Adrenal gland (tissue), 12 donors: ENCODE measurements around the gene SPINK1. TPM values are rescaled to one million over a fixed set of nuclear protein-coding genes. Genes with fewer than 3 reads are reported as not detected.

Experiments
- DNase-seq, 7 donors: peaks; one replicate each; pipeline ENCODE4 v3.0.0-alpha.2; 2019 to 2020
- H3K27ac ChIP-seq, 5 donors: fragments of 200-600 bp; sonication (generic) in 4 of 5; 1 replicate in 3 of 5; 2 replicates in 2 of 5; pipeline versions ENCODE4 v1.5.1 to v1.8.0; 2016 to 2020; ENCODE audit warnings: mild to moderate bottlenecking in 1 of 5
- H3K27me3 ChIP-seq: fragments of 200-600 bp; 2 replicates; pipeline ENCODE4 v1.8.0; 2021
- H3K36me3 ChIP-seq, 2 donors: fragments of 200-600 bp; replicated peaks in 1 of 2; 1 replicate in 1 of 2; 2 replicates in 1 of 2; pipeline versions ENCODE4 v1.5.1 to v1.8.0; 2018 to 2022
- H3K4me1 ChIP-seq, 2 donors: fragments of 200-600 bp; replicated peaks in 1 of 2; 1 replicate in 1 of 2; 2 replicates in 1 of 2; pipeline versions ENCODE4 v1.5.1 to v1.8.0; 2018 to 2021
- H3K4me3 ChIP-seq, 4 donors: fragments of 200-600 bp; sonication (generic) in 3 of 4; one replicate each; pipeline ENCODE4 v1.5.1; 2016 to 2018
- H3K9me3 ChIP-seq, 3 donors: fragments of 200-600 bp; sonication (generic) in 1 of 3; replicated peaks in 1 of 3; 1 replicate in 2 of 3; 2 replicates in 1 of 3; pipeline versions ENCODE4 v1.5.1 to v1.8.0; 2016 to 2021
- POLR2A ChIP-seq, 2 donors: fragments of 450-650 bp; IDR thresholded peaks; one replicate each; pipeline ENCODE4 v1.6.1; 2017; ENCODE audit warnings: antibody characterized with exemption in 2 of 2, mild to moderate bottlenecking in 2 of 2, moderate library complexity in 1 of 2
- WGBS, 4 donors: extraction: QIAGEN DNeasy Blood & Tissue Kit in 2 of 4; methylation state at CpG; one replicate each; pipeline versions ENCODE4 v1.1.5 to v1.1.7; 2013 to 2017; 5-methylcytosine and 5-hydroxymethylcytosine counted together
- intact Hi-C, 2 donors: fragments of 100-400 bp; cut with DNase I; formaldehyde crosslinking; loops; one replicate each; pipeline versions ENCODE4 v1.14.1 to v1.15.0; 2022 to 2023
- polyA plus RNA-seq, 3 donors: library from polyadenylated mRNA; stranded (reverse); fragments of 200-250 nt in 2 of 3; fragments of 350-450 nt in 1 of 3; fragmentation: Illumina TruSeq in 1 of 3; extraction: RNeasy Lipid Tissue Mini Kit (QIAGEN cat#74804) in 1 of 3; gene quantifications; one replicate each; pipeline ENCODE4 v1.2.3, GENCODE V29; 2013 to 2014
- total RNA-seq, 9 donors: library from RNA; depleted of rRNA in 4 of 9; stranded (reverse); fragments of >200 nt in 4 of 9; fragments of 120-200 nt in 1 of 9; fragmentation: NEBNext Ultra II Directional in 1 of 9; extraction: Animal tissue kit (Norgen Biotek cat#: 25700) in 1 of 9; gene quantifications; one replicate each; pipeline versions ENCODE4 v1.1.0 to v1.2.4, GENCODE V29; 2013 to 2023
- TF ChIP-seq, protein P1 (sequence below), 6 experiments: fragments of 450-650 bp in 4 of 6; fragments of 200-600 bp in 2 of 6; sonication (generic) in 1 of 6; IDR thresholded peaks; 1 replicate in 5 of 6; 2 replicates in 1 of 6; pipeline versions ENCODE4 v1.5.1 to v1.8.0; 2016 to 2021; ENCODE audit warnings: antibody characterized with exemption in 6 of 6, mild to moderate bottlenecking in 2 of 6, moderate library complexity in 1 of 6
- donor health status: healthy with polysubstance abuse.
- donor health status: Bipolar disorder and iron deficiency.
- donor health status: DM: yes; HTN: yes; CAD: no.
- donor health status: DM: no; HTN: no; CAD: no.
- donor health status: DM: no; HTN: no; CAD: no.
- donor health status: DM: yes; HTN: yes; CAD: no.

Gene SPINK1
- total and polyA plus RNA-seq, 12 donors = 1.3 to 6.5 (median 4.3) TPM; not detected in 6

DNA sequence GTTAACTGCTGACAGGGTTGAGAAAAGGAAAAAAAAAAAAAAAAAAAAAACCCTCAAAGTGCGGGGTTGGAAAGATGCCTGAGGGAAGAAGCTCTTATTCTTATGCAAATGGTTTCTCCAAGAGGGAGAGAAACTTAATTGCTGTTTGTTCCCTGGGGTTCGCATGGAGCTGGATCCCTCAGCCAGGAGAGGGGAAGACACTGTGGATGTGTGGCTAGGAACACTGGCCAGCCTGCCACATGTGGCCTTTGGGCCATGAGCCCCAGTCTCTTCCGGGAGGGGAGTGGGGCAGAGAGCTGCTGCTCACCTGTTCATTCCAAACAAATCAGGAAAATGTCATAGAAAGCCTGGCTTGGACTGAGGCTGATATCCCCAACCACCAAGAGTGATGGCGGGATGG, 37.6 kb upstream of the SPINK1 start:
- no peaks in the 10 kb centered on the region for H3K4me1 ChIP-seq
- no peak for DNase-seq
- no peaks in the 10 kb centered on the region for H3K36me3 ChIP-seq
- H3K4me3 ChIP-seq = no peak overlapping the region
- TF ChIP-seq POLR2A (IDR thresholded peaks at IDR 0.05) = no peak
- TF ChIP-seq, protein P1, sequence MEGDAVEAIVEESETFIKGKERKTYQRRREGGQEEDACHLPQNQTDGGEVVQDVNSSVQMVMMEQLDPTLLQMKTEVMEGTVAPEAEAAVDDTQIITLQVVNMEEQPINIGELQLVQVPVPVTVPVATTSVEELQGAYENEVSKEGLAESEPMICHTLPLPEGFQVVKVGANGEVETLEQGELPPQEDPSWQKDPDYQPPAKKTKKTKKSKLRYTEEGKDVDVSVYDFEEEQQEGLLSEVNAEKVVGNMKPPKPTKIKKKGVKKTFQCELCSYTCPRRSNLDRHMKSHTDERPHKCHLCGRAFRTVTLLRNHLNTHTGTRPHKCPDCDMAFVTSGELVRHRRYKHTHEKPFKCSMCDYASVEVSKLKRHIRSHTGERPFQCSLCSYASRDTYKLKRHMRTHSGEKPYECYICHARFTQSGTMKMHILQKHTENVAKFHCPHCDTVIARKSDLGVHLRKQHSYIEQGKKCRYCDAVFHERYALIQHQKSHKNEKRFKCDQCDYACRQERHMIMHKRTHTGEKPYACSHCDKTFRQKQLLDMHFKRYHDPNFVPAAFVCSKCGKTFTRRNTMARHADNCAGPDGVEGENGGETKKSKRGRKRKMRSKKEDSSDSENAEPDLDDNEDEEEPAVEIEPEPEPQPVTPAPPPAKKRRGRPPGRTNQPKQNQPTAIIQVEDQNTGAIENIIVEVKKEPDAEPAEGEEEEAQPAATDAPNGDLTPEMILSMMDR (IDR thresholded peaks at IDR 0.05) = no peak
- no peaks in the 10 kb centered on the region for H3K27me3 ChIP-seq
- WGBS, 4 donors = 51 to 63% (median 56%) methylated on average over 4 of the region's 4 CpGs
- intact Hi-C loops = no loop called here
- H3K9me3 ChIP-seq = no peaks in the 10 kb centered on the region
- no peak overlapping the region for H3K27ac ChIP-seq

DNA sequence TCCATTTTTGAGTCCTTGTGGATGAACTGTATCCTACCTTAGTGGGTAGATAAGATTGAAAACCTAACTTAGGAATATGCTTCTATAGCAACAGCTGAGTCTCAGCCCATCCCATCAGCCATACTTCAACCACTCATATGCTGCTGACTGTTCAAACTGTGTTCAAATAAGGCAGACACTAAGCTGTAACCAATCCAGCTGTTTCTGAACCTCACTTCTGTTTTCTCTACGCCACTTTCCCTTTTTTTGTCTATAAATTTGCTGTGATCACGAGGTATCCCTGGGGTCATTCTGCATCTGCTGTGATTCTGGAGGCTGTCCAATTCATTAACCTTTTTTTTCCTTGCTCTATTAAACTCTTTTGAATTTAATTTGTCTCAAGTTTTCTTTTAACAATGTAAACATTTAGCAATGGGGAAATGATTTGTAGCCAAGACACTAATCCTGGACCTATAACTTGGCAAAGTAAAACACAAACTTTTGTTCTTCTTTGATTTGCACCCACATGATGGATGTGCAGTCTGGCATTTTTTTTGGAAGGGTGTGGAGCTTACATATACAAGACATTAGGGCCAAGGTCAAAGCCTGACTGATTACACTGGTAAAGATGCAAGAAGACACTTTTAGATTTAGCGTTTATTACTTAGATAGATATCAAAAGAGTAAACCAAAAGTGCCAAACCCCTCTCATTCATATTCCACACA, 32.1 kb upstream of the SPINK1 start:
- DNase-seq = no peak
- Histone ChIP-seq H3K27ac (no peak overlapping the region), H3K36me3 (no peaks in the 10 kb centered on the region), H3K27me3 (no peaks in the 10 kb centered on the region), H3K4me1 (no peaks in the 10 kb centered on the region), H3K9me3 (no peaks in the 10 kb centered on the region), H3K4me3 (no peak overlapping the region)
- intact Hi-C loops = no loop called here
- TF ChIP-seq POLR2A (IDR thresholded peaks at IDR 0.05) = no peak
- TF ChIP-seq, protein P1 (IDR thresholded peaks at IDR 0.05) = no peak
- WGBS, 4 donors = 24 to 61% (median 38%) methylated on average over 3 of the region's 3 CpGs

DNA sequence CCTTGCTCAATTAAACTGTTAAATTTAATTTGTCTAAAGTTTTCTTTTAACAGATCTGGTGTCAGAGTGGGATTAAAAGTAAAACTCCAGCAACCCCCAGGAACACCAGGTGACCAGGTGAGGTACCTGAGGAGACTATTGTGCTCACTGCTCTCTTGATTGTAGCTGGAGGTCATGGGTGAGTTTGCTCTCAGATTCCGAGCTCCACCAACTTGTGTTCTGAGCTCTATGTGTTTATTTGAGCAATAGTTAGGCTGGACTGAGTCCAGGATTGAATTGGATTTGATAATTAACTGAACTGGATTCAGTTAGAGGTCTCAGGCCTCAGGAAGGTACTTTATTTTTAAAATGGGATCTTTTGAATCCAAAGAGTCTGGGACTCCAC, 29.2 kb upstream of the SPINK1 start:
- Histone ChIP-seq H3K4me3 (no peak overlapping the region), H3K27me3 (no peaks in the 10 kb centered on the region), H3K36me3 (no peaks in the 10 kb centered on the region), H3K9me3 (no peaks in the 10 kb centered on the region), H3K27ac (no peak overlapping the region), H3K4me1 (no peaks in the 10 kb centered on the region)
- DNase-seq = no peak
- no peak for TF ChIP-seq POLR2A (IDR thresholded peaks at IDR 0.05)
- TF ChIP-seq, protein P1 (IDR thresholded peaks at IDR 0.05) = no peak
- intact Hi-C loops = no loop called here
- 89 to 95% (median 91%) methylated on average over 1 of the region's 1 CpG for WGBS, 4 donors

DNA sequence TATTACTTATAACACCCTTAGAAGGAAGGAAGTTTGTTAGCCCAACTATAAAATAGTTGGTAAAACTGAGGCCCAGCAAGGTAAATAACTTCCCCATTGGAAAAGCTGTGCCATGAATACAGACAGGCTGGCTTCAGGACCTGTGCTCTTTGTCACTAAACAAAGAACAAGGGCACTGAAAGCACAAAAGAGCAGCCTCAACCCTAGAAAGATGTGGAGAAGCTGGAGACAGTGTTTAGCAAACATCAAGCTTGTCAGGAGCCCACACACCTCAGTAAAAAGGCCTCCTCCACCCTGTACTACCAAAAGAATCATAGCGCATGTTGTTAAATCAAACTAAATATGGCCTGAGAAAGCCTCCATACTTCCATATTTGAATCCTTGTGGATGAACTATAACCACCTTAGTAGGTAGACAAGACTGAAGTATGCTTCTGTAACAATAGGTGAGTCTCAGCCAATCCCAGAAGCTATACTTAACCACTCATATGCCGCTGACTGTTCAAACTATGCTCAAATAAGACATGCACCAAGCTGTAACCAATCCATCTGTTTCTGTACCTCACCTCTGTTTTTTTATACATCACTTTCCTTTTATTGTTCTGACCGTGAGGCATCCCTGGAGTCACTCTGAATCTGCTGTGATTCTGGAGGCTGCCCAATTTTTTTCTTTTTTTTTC, 28.6 kb upstream of the SPINK1 start:
- H3K36me3 ChIP-seq = no peaks in the 10 kb centered on the region
- TF ChIP-seq POLR2A (IDR thresholded peaks at IDR 0.05) = no peak
- TF ChIP-seq, protein P1 (IDR thresholded peaks at IDR 0.05) = no peak
- no peaks in the 10 kb centered on the region for H3K9me3 ChIP-seq
- no peak for DNase-seq
- no peak overlapping the region for H3K4me3 ChIP-seq
- 88 to 96% (median 94%) methylated on average over 3 of the region's 3 CpGs for whole genome bisulfite sequencing, 4 donors
- no peaks in the 10 kb centered on the region for H3K27me3 ChIP-seq
- no peaks in the 10 kb centered on the region for H3K4me1 ChIP-seq
- no peak overlapping the region for H3K27ac ChIP-seq
- intact Hi-C loops = no loop called here
